H9 (cell line): Measurements from ENCODE around the gene LINGO4. TPM values are rescaled to one million over a fixed set of nuclear protein-coding genes. Genes with fewer than 3 reads are reported as not detected.

Experiments
- DNase-seq: peaks from one replicate; pipeline ENCODE4 v3.0.0-alpha.2; 2017
- H2AFZ ChIP-seq: one replicate; pipeline ENCODE4 v1.6.1; 2013; ENCODE audit warnings: mild to moderate bottlenecking, low read length, control low read depth, moderate library complexity
- H2AK5ac ChIP-seq: 2 replicates; pipeline ENCODE4 v1.6.1; 2013; ENCODE audit warnings: low read length, control low read depth, mixed read lengths; ENCODE audit not compliant: insufficient read length
- H2BK120ac ChIP-seq: one replicate; pipeline ENCODE4 v1.6.1; 2013; ENCODE audit warnings: low read depth, mild to moderate bottlenecking, low read length, control low read depth, inconsistent platforms; ENCODE audit not compliant: poor library complexity, severe bottlenecking
- H2BK12ac ChIP-seq: 2 replicates; pipeline ENCODE4 v1.6.1; 2013; ENCODE audit warnings: low read length, control low read depth, mixed read lengths, low read depth; ENCODE audit not compliant: insufficient read length
- H2BK15ac ChIP-seq: 2 replicates; pipeline ENCODE4 v1.6.1; 2013; ENCODE audit warnings: low read depth, low read length, control low read depth
- H2BK20ac ChIP-seq: one replicate; pipeline ENCODE4 v1.6.1; 2013; ENCODE audit warnings: low read depth, mild to moderate bottlenecking, low read length, control low read depth, inconsistent platforms; ENCODE audit not compliant: poor library complexity, severe bottlenecking
- H2BK5ac ChIP-seq: 2 replicates; pipeline ENCODE4 v1.6.1; 2013; ENCODE audit warnings: low read length, control low read depth, mixed read lengths; ENCODE audit not compliant: insufficient read length
- H3K14ac ChIP-seq: 2 replicates; pipeline ENCODE4 v1.6.1; 2013; ENCODE audit warnings: low read length, control low read depth; ENCODE audit not compliant: insufficient read depth
- H3K18ac ChIP-seq: 2 replicates; pipeline ENCODE4 v1.6.1; 2013; ENCODE audit warnings: low read depth, mild to moderate bottlenecking, mixed read lengths, low read length, control low read depth; ENCODE audit not compliant: insufficient read length
- H3K23ac ChIP-seq: 2 replicates; pipeline ENCODE4 v1.6.1; 2013; ENCODE audit warnings: low read length, control low read depth, mixed read lengths, low read depth; ENCODE audit not compliant: insufficient read length
- H3K23me2 ChIP-seq: 2 replicates; pipeline ENCODE4 v1.6.1; 2013; ENCODE audit warnings: low read depth, mild to moderate bottlenecking, mixed read lengths, low read length, control low read depth; ENCODE audit not compliant: insufficient read length, poor library complexity, severe bottlenecking
- H3K27ac ChIP-seq: 2 replicates; pipeline ENCODE4 v1.5.1; 2013; ENCODE audit warnings: low read length, control low read depth, mixed read lengths, low read depth; ENCODE audit not compliant: insufficient read length
- H3K27me3 ChIP-seq: 2 replicates; pipeline ENCODE4 v1.6.1; 2013; ENCODE audit warnings: low read length, control low read depth, inconsistent platforms; ENCODE audit not compliant: insufficient read depth
- H3K4ac ChIP-seq: 2 replicates; pipeline ENCODE4 v1.6.1; 2013; ENCODE audit warnings: low read depth, mild to moderate bottlenecking, control low read depth, inconsistent platforms, low read length, moderate library complexity
- H3K4me1 ChIP-seq: 2 replicates; pipeline ENCODE4 v1.6.1; 2013; ENCODE audit warnings: low read length, control low read depth, inconsistent platforms; ENCODE audit not compliant: insufficient read depth
- H3K4me2 ChIP-seq: 2 replicates; pipeline ENCODE4 v1.6.1; 2013; ENCODE audit warnings: low read length, control low read depth, mixed read lengths; ENCODE audit not compliant: insufficient read length, insufficient read depth
- H3K56ac ChIP-seq: 2 replicates; pipeline ENCODE4 v1.6.1; 2013; ENCODE audit warnings: low read depth, mild to moderate bottlenecking, mixed read lengths, low read length, control low read depth; ENCODE audit not compliant: insufficient read length
- H3K79me1 ChIP-seq: 2 replicates; pipeline ENCODE4 v1.6.1; 2013; ENCODE audit warnings: low read depth, mild to moderate bottlenecking, moderate library complexity, low read length, control low read depth, inconsistent platforms; ENCODE audit not compliant: insufficient read depth, poor library complexity, severe bottlenecking
- H3K79me2 ChIP-seq: 2 replicates; pipeline ENCODE4 v1.6.1; 2013; ENCODE audit warnings: low read length, control low read depth, inconsistent platforms; ENCODE audit not compliant: insufficient read depth
- H3K9ac ChIP-seq: 2 replicates; pipeline ENCODE4 v1.6.1; 2013; ENCODE audit warnings: low read length, control low read depth, mixed read lengths; ENCODE audit not compliant: insufficient read length; ENCODE audit errors: extremely low read depth
- H3K9me3 ChIP-seq: one replicate; pipeline ENCODE4 v1.6.1; 2013; ENCODE audit warnings: low read depth, low read length, inconsistent platforms; ENCODE audit not compliant: control insufficient read depth
- H3T11ph ChIP-seq: one replicate; pipeline ENCODE4 v1.6.1; 2013; ENCODE audit warnings: mild to moderate bottlenecking, low read length, control low read depth, inconsistent platforms
- H4K20me1 ChIP-seq: one replicate; pipeline ENCODE4 v1.6.1; 2013; ENCODE audit not compliant: control insufficient read depth, insufficient read length, insufficient read depth
- H4K5ac ChIP-seq: 2 replicates; pipeline ENCODE4 v1.6.1; 2013; ENCODE audit warnings: low read depth, mild to moderate bottlenecking, mixed read lengths, low read length, control low read depth; ENCODE audit not compliant: insufficient read length
- H4K8ac ChIP-seq: replicated peaks from 2 replicates; pipeline ENCODE4 v1.6.1; 2013; ENCODE audit warnings: low read length, control low read depth, mixed read lengths, low read depth; ENCODE audit not compliant: insufficient read length
- H4K91ac ChIP-seq: 2 replicates; pipeline ENCODE4 v1.6.1; 2013; ENCODE audit warnings: low read depth, mild to moderate bottlenecking, moderate library complexity, mixed read lengths, low read length, control low read depth; ENCODE audit not compliant: insufficient read length
- H3K27ac Mint-ChIP-seq, 3 experiments: 2 replicates in 2 of 3; 3 replicates in 1 of 3; pipeline ENCODE4 v1.8.0; 2020 to 2021; ENCODE audit warnings: mixed read lengths in 3 of 3, mild to moderate bottlenecking in 1 of 3, moderate library complexity in 1 of 3
- H3K27me3 Mint-ChIP-seq: 2 replicates; pipeline ENCODE4 v1.8.0; 2021; ENCODE audit warnings: low read depth, mild to moderate bottlenecking, moderate library complexity, mixed read lengths
- H3K36me3 Mint-ChIP-seq, 3 experiments: 2 replicates in 2 of 3; 3 replicates in 1 of 3; pipeline ENCODE4 v1.8.0; 2020 to 2021; ENCODE audit warnings: low read depth in 3 of 3, mixed read lengths in 3 of 3; ENCODE audit not compliant: insufficient read depth in 1 of 3
- H3K4me1 Mint-ChIP-seq, 2 experiments: 2 replicates each; pipeline ENCODE4 v1.8.0; 2020; ENCODE audit warnings: mixed read lengths in 2 of 2
- H3K4me3 Mint-ChIP-seq, 2 experiments: 2 replicates in 1 of 2; 3 replicates in 1 of 2; pipeline ENCODE4 v1.8.0; 2020 to 2021; ENCODE audit warnings: mild to moderate bottlenecking in 2 of 2, mixed read lengths in 2 of 2, moderate library complexity in 1 of 2
- H3K9me3 Mint-ChIP-seq, 2 experiments: 2 replicates in 1 of 2; 3 replicates in 1 of 2; pipeline ENCODE4 v1.8.0; 2020; ENCODE audit warnings: mild to moderate bottlenecking in 2 of 2, mixed read lengths in 2 of 2, moderate library complexity in 1 of 2
- WGBS: extraction: QIAGEN DNeasy Blood & Tissue Kit; methylation state at CpG from one replicate; pipeline ENCODE4 v1.1.7; 2013; ENCODE audit warnings: missing lambda C conversion rate, low lambda C conversion rate, mixed read lengths; ENCODE audit not compliant: insufficient read length; ENCODE audit errors: extremely low coverage; 5-methylcytosine and 5-hydroxymethylcytosine counted together
- total RNA-seq: library from RNA; stranded (reverse); gene quantifications from 2 replicates; pipeline ENCODE4 v1.2.1, GENCODE V29; 2021
- TF ChIP-seq, protein P1 (sequence below): fragments of 200-600 bp; sonication (generic); conservative IDR thresholded peaks from 3 replicates; pipeline ENCODE4 v1.8.0; 2021; ENCODE audit warnings: antibody characterized with exemption, mild to moderate bottlenecking

Gene LINGO4
- total RNA-seq, 1 experiment from 2014 or later = not detected

DNA sequence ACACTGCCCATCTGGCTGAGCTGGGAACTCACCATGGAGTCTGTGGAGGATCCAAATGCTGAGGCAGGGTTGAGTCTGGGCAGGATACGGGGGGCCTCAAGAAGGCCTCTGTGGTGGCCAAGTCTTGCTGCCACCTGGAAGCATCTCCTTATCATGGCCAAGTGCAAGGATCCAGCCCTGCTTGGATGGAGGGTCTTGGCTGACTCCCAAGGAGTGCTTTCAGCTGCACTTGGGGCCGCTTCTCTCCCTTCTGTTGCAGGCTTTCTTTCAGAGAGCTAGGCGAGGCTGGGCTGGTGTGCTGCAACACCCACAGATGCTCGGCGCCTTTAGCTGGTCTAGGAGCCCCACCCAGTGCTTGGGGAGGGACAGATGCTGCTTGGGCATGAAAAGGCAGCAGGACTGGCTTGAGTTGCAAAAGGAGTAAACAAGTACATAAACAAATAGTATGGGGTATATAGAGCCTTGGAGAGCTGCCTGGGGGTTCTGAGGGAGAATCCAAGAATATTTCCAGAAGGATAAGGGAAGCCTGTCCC lies 48.3 kb upstream of the LINGO4 start, which contains the start of gene THEM5:
Gene THEM5 (minus strand): TSS at position 302 of the 533 bp plus-strand sequence. CDS start 147 bp downstream, at position 155.
- no peak within 1 kb of the TSS; the same call in 1 of the 2 replicates for H3K14ac ChIP-seq
- H3K18ac ChIP-seq = no peak within 1 kb of the TSS
- no peak for DNase-seq
- H3K4ac ChIP-seq = no peak within 1 kb of the TSS
- H2BK120ac ChIP-seq = no peak within 1 kb of the TSS
- H2AFZ ChIP-seq = no peak within 1 kb of the TSS
- H2BK12ac ChIP-seq = no peak within 1 kb of the TSS
- no peak within 1 kb of the TSS for H4K5ac ChIP-seq
- H3K9me3 Mint-ChIP-seq = no peaks in the 10 kb centered on the region
- H3K4me2 ChIP-seq = no peak within 1 kb of the TSS
- H2AK5ac ChIP-seq = no peak within 1 kb of the TSS
- H3K27ac Mint-ChIP-seq = no peak within 1 kb of the TSS
- no peak within 1 kb of the TSS for H4K91ac ChIP-seq
- TF ChIP-seq, protein P1, sequence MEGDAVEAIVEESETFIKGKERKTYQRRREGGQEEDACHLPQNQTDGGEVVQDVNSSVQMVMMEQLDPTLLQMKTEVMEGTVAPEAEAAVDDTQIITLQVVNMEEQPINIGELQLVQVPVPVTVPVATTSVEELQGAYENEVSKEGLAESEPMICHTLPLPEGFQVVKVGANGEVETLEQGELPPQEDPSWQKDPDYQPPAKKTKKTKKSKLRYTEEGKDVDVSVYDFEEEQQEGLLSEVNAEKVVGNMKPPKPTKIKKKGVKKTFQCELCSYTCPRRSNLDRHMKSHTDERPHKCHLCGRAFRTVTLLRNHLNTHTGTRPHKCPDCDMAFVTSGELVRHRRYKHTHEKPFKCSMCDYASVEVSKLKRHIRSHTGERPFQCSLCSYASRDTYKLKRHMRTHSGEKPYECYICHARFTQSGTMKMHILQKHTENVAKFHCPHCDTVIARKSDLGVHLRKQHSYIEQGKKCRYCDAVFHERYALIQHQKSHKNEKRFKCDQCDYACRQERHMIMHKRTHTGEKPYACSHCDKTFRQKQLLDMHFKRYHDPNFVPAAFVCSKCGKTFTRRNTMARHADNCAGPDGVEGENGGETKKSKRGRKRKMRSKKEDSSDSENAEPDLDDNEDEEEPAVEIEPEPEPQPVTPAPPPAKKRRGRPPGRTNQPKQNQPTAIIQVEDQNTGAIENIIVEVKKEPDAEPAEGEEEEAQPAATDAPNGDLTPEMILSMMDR = no peak
- H3K36me3 Mint-ChIP-seq = 0 out of 7 replicates have a peak, but pooled peaks cover 0 to 2% (median 0%) of the 10 kb centered on the region in 3 experiments
- no peak within 1 kb of the TSS for H2BK5ac ChIP-seq
- H3K23me2 ChIP-seq = no peaks in the 10 kb centered on the region
- no peaks in the 10 kb centered on the region for H3K79me1 ChIP-seq
- no peak within 1 kb of the TSS for H2BK20ac ChIP-seq
- H3K4me1 ChIP-seq = no peaks in the 10 kb centered on the region
- no peak within 1 kb of the TSS for H3K23ac ChIP-seq
- H3T11ph ChIP-seq = no peak within 1 kb of the TSS
- no peak within 1 kb of the TSS for H4K8ac ChIP-seq
- H3K4me3 Mint-ChIP-seq = no peak within 1 kb of the TSS
- no peak within 1 kb of the TSS for H2BK15ac ChIP-seq
- no CpG with 5 or more reads among the region's 5 CpGs for WGBS
- H3K79me2 ChIP-seq = no peaks in the 10 kb centered on the region
- no peaks in the 10 kb centered on the region for H3K9me3 ChIP-seq
- peaks cover 83% of the 10 kb centered on the region for H3K27me3 Mint-ChIP-seq
- H3K56ac ChIP-seq = no peak within 1 kb of the TSS
- H3K27ac ChIP-seq = no peak within 1 kb of the TSS
- H4K20me1 ChIP-seq = no peaks in the 10 kb centered on the region
- peaks cover 9% of the 10 kb centered on the region; the same call in 1 of the 2 replicates for H3K27me3 ChIP-seq
- peaks cover 0 to 4% of the 10 kb centered on the region in 2 experiments; a peak in 2 of 4 replicates for H3K4me1 Mint-ChIP-seq
- H3K9ac ChIP-seq = no peak within 1 kb of the TSS
